GM06990 (cell line): ENCODE data around the gene SLX4IP.

Source experiments
- DNase-seq: peaks from one replicate; pipeline ENCODE4 v3.0.0-alpha.2; 2011; ENCODE audit not compliant: insufficient read length; ENCODE audit errors: extremely low read depth
- H3K27me3 ChIP-seq: replicated peaks from 2 replicates; pipeline ENCODE4 v1.6.0; 2011; ENCODE audit warnings: low read length; ENCODE audit not compliant: control insufficient read depth, insufficient read depth
- H3K36me3 ChIP-seq: 2 replicates; pipeline ENCODE4 v1.5.1; 2011; ENCODE audit warnings: low read length; ENCODE audit not compliant: control insufficient read depth, insufficient read depth
- H3K4me3 ChIP-seq: replicated peaks from 2 replicates; pipeline ENCODE4 v1.5.1; 2011; ENCODE audit warnings: low read depth, mild to moderate bottlenecking, control low read depth, low read length
- TF ChIP-seq, protein P1 (sequence below): IDR thresholded peaks from 2 replicates; pipeline ENCODE4 v1.5.1; 2011; ENCODE audit warnings: low read length, control low read depth, mild to moderate bottlenecking, inconsistent platforms; ENCODE audit not compliant: insufficient read depth, poor library complexity, severe bottlenecking

Gene SLX4IP

DNA sequence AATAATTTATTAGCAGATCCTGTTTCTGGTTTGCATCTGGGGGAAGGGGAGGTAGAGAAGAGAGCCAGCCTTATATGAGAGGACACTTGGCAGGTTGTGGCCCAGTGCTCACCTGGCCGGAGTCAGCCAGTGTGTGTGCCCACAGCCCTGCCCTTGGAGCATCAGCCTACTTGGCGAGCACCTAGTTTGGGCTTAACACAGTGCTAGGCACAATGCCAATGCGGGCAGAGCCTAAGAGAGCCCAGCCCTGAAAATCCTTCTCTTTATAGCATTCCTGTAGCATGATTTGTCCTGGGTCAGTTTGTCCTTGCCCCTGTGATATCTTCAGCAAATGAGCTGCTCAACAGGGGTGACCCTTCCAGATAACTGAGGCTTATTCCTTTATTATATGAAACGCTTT lies 73.0 kb downstream of the SLX4IP start:
- no peaks in the 10 kb centered on the region for H3K36me3 ChIP-seq
- TF ChIP-seq, protein P1, sequence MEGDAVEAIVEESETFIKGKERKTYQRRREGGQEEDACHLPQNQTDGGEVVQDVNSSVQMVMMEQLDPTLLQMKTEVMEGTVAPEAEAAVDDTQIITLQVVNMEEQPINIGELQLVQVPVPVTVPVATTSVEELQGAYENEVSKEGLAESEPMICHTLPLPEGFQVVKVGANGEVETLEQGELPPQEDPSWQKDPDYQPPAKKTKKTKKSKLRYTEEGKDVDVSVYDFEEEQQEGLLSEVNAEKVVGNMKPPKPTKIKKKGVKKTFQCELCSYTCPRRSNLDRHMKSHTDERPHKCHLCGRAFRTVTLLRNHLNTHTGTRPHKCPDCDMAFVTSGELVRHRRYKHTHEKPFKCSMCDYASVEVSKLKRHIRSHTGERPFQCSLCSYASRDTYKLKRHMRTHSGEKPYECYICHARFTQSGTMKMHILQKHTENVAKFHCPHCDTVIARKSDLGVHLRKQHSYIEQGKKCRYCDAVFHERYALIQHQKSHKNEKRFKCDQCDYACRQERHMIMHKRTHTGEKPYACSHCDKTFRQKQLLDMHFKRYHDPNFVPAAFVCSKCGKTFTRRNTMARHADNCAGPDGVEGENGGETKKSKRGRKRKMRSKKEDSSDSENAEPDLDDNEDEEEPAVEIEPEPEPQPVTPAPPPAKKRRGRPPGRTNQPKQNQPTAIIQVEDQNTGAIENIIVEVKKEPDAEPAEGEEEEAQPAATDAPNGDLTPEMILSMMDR, result no peak
- H3K27me3 ChIP-seq, result no peaks in the 10 kb centered on the region
- H3K4me3 ChIP-seq, result no peak overlapping the region
- DNase-seq, result no peak

DNA sequence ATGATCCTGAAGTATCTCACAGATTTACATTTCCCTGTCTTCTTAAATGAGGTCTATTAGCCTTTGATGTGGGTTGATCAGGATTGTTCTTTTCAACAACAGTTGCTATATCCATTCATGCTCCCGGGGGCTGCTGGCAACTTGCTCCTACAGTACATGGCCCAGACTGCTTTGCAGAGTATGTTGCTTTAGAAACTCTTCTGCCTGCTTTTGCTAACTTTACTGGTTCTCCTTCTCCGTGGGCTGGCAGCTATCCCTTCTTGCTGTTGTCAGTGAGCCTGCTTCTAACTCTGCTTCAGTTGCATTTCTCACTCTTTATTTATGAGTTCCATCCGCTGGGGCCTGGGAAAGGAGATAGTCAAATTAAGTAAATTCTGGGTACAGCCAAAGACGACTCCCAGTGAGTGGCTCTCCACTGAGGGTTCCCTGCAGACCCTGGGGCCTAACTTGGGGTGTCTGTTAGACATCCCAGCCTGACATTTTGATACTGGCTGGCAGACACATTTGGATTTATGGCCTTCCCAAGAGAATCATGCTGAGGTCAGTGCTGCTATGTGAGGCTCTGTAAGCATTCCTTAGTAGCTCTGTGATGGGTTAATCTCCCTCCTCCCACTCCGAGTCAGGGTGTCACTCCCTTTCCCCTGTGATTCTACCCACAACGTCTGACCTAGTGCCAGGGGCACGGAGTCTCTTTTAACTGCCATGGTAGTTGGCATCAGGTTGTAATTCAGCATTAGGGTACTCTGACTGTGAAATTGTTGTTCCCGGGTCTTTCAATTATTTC lies 73.6 kb downstream of the SLX4IP start:
- TF ChIP-seq, protein P1, result no peak
- Histone ChIP-seq H3K36me3 (no peaks in the 10 kb centered on the region), H3K4me3 (no peak overlapping the region), H3K27me3 (no peaks in the 10 kb centered on the region)
- DNase-seq, result no peak

DNA sequence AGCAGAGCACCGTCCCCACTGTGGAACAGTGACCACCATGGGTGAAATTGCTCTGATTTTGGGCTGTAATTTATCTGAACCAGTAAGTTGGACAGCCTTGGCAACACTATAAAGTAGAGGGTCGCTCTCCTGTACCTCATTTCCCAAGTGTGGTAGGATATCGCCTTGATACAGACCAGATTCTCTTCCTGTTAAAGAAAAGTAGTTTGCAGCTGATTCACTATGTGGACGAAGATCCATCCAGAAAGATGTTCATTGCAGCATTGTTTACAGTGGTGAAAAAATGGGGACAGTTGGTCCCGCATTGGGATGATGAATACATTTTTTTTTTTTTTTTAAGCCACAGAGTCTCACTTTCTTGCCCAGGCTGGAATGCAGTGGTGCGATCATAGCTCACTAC lies 74.3 kb downstream of the SLX4IP start:
- no peak overlapping the region for H3K4me3 ChIP-seq
- H3K27me3 ChIP-seq, result no peaks in the 10 kb centered on the region
- H3K36me3 ChIP-seq, result no peaks in the 10 kb centered on the region
- DNase-seq, result no peak
- TF ChIP-seq, protein P1, result no peak

DNA sequence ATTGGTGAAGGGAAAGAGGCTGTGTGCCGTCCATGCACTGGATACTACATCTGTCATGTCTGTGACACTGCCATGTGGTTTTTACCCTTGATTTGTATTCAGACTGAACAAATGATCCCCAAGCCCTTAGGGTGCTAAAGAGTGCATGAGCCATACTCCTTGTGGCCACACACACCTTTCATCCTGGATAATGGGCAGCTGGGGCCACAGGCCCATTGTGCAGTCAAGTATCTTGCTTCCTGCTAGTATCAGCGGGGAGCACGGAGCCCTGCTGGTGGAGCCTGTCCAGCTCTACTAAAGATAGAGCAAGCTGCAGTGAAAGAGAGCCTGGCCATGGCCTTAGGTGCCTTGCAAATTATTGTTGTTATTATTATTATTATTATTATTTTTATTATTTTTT lies 75.1 kb downstream of the SLX4IP start:
- Histone ChIP-seq H3K27me3 (no peaks in the 10 kb centered on the region), H3K4me3 (no peak overlapping the region), H3K36me3 (no peaks in the 10 kb centered on the region)
- no peak for DNase-seq
- TF ChIP-seq, protein P1, result no peak

DNA sequence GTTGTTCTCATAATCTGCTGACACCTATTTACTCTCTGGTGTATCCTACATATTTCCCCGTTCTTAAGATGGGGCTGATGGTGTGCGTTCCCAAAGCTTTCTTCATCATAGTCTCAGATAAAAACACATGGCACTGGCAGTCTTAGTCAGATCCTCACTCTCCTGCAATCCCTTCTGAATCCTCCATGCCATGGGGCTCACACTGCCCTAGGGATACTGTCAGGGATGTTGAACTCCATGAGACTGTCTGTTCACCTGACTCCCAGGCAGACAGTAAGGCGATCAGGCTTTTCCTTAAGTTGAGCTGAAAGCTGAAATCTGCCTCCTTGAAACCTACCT lies 76.0 kb downstream of the SLX4IP start:
- no peaks in the 10 kb centered on the region for H3K27me3 ChIP-seq
- TF ChIP-seq, protein P1, result no peak
- no peaks in the 10 kb centered on the region for H3K36me3 ChIP-seq
- H3K4me3 ChIP-seq, result peak overlapping the region; percentile 16; the same call in 1 of the 2 replicates
- no peak for DNase-seq
